Neural cell (in vitro differentiated cells): ENCODE measurements around the gene RNU6-7. TPM values are rescaled to one million over a fixed set of nuclear protein-coding genes. Genes with fewer than 3 reads are reported as not detected.

ENCODE experiments used
- H2AFZ ChIP-seq: fragments of 200-600, 300-800 bp; sonication (generic), shearing (Covaris generic); 2 replicates; pipeline ENCODE4 v1.6.0; 2014; ENCODE audit warnings: low read depth, mild to moderate bottlenecking, antibody characterized with exemption, low read length, moderate library complexity
- H3F3A ChIP-seq: fragments of 200-600 bp; shearing (Covaris generic); 2 replicates; pipeline ENCODE4 v1.6.1; 2016; ENCODE audit warnings: mild to moderate bottlenecking, moderate library complexity, mixed read lengths, antibody characterized with exemption, low read length; ENCODE audit not compliant: insufficient read depth, poor library complexity, severe bottlenecking
- H3K27ac ChIP-seq: fragments of 200-600, 300-800 bp; sonication (generic), shearing (Covaris generic); 2 replicates; pipeline ENCODE4 v1.5.1; 2014; ENCODE audit warnings: mild to moderate bottlenecking, low read length, moderate library complexity
- H3K27me3 ChIP-seq: fragments of 300-800, 200-600 bp; sonication (generic), shearing (Covaris generic); 2 replicates; pipeline ENCODE4 v1.6.0; 2014; ENCODE audit warnings: mild to moderate bottlenecking, low read depth, low read length, moderate library complexity; ENCODE audit not compliant: insufficient read depth
- H3K36me3 ChIP-seq: fragments of 300-800, 200-600 bp; sonication (generic), shearing (Covaris generic); 2 replicates; pipeline ENCODE4 v1.5.1; 2014; ENCODE audit warnings: mild to moderate bottlenecking, antibody characterized with exemption, low read length, moderate library complexity; ENCODE audit not compliant: insufficient read depth
- H3K4me2 ChIP-seq: fragments of 300-800, 200-600 bp; sonication (generic), shearing (Covaris generic); 2 replicates; pipeline ENCODE4 v1.6.0; 2014; ENCODE audit warnings: mild to moderate bottlenecking, low read length
- H3K4me3 ChIP-seq: fragments of 300-800, 200-600 bp; sonication (generic), shearing (Covaris generic); 2 replicates; pipeline ENCODE4 v1.5.1; 2014; ENCODE audit warnings: mild to moderate bottlenecking, low read length, moderate library complexity
- H3K79me2 ChIP-seq: fragments of 200-600 bp; shearing (Covaris generic); replicated peaks from 2 replicates; pipeline ENCODE4 v1.6.0; 2014; ENCODE audit warnings: mild to moderate bottlenecking, low read length, moderate library complexity; ENCODE audit not compliant: insufficient read depth
- H3K9ac ChIP-seq: fragments of 300-800, 200-600 bp; sonication (generic), shearing (Covaris generic); 2 replicates; pipeline ENCODE4 v1.6.1; 2016; ENCODE audit warnings: mild to moderate bottlenecking, low read length, mixed read lengths
- H3K9me2 ChIP-seq: fragments of 200-600 bp; shearing (Covaris generic); 2 replicates; pipeline ENCODE4 v1.6.1; 2016; ENCODE audit warnings: mild to moderate bottlenecking, low read length, mixed read lengths; ENCODE audit not compliant: insufficient read depth
- H3K9me3 ChIP-seq: fragments of 200-600, 300-800 bp; sonication (generic), shearing (Covaris generic); 2 replicates; pipeline ENCODE4 v1.6.1; 2016; ENCODE audit warnings: mild to moderate bottlenecking, mixed run types, low read length, moderate library complexity, mixed read lengths
- H4K20me1 ChIP-seq: fragments of 200-600 bp; shearing (Covaris generic); 2 replicates; pipeline ENCODE4 v1.6.1; 2016; ENCODE audit warnings: mild to moderate bottlenecking, mixed run types; ENCODE audit not compliant: insufficient read depth
- EZH2 ChIP-seq: fragments of 200-600, 300-800 bp; shearing (Covaris generic), sonication (generic); IDR thresholded peaks from 2 replicates; pipeline ENCODE4 v1.6.1; 2014; ENCODE audit warnings: antibody characterized with exemption, low read length, borderline replicate concordance, mild to moderate bottlenecking; ENCODE audit not compliant: insufficient read depth, poor library complexity, severe bottlenecking
- MXI1 ChIP-seq: fragments of 450-650 bp; conservative IDR thresholded peaks from 2 replicates; pipeline ENCODE4 v1.6.1; 2014; ENCODE audit warnings: antibody characterized with exemption, mild to moderate bottlenecking; ENCODE audit not compliant: poor library complexity, severe bottlenecking
- POLR2AphosphoS5 ChIP-seq: IDR thresholded peaks from 2 replicates; pipeline ENCODE4 v1.6.1; 2012
- RAD21 ChIP-seq: fragments of 450-650 bp; conservative IDR thresholded peaks from 2 replicates; pipeline ENCODE4 v1.6.1; 2014; ENCODE audit warnings: antibody characterized with exemption, mild to moderate bottlenecking, moderate library complexity
- SMC3 ChIP-seq: fragments of 450-650 bp; conservative IDR thresholded peaks from 2 replicates; pipeline ENCODE4 v1.6.1; 2014; ENCODE audit warnings: antibody characterized with exemption, mild to moderate bottlenecking, moderate library complexity; ENCODE audit not compliant: poor library complexity
- TAF1 ChIP-seq: IDR thresholded peaks from 2 replicates; pipeline ENCODE4 v1.6.1; 2012; ENCODE audit warnings: low read depth
- polyA plus RNA-seq: library from polyadenylated mRNA; depleted of rRNA; stranded (reverse); fragments of >200 nt; gene quantifications from 2 replicates; pipeline ENCODE4 v1.2.3, GENCODE V29; 2014
- TF ChIP-seq, protein P1 (sequence below): fragments of 450-650 bp; IDR thresholded peaks from 2 replicates; pipeline ENCODE4 v1.5.1; 2014; ENCODE audit warnings: antibody characterized with exemption, mild to moderate bottlenecking, moderate library complexity; ENCODE audit not compliant: poor library complexity, severe bottlenecking
- TF ChIP-seq, protein P2 (sequence below): IDR thresholded peaks from 2 replicates; pipeline ENCODE4 v1.6.1; 2012; ENCODE audit warnings: borderline replicate concordance

RNU6-7 gene
- polyA plus RNA-seq, 1 donor from 2014 or later: not detected

DNA sequence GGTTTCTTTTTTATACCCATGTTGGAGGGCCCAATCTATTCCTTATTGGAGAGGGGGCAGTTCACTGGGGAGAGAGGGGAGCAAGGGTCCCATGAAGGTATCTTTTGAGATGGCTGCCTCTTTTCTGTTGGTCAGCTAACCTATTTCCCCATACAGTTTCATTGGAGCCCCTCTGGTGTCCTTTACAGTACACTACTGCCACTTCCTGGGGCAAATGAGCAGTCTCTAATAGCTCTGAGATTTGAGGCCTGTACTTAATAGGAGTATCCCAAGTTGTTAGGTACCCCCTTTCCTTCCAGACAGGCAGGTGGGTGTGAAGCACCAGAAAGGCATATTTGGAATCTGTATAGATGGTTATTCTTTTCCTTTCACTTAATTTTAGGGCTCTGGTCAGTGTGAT is 42.6 kb downstream of the RNU6-7 start:
- H3K9me2 ChIP-seq: no peaks in the 10 kb centered on the region
- H3K27me3 ChIP-seq: no peaks in the 10 kb centered on the region
- H3K36me3 ChIP-seq: no peaks in the 10 kb centered on the region
- no peaks in the 10 kb centered on the region for H3K9me3 ChIP-seq
- H4K20me1 ChIP-seq: no peaks in the 10 kb centered on the region
- no peak overlapping the region for H3K27ac ChIP-seq
- TF ChIP-seq SMC3 (no peak), POLR2AphosphoS5 (no peak), EZH2 (no peak), TAF1 (no peak), MXI1 (no peak), RAD21 (no peak)
- TF ChIP-seq, protein P1, sequence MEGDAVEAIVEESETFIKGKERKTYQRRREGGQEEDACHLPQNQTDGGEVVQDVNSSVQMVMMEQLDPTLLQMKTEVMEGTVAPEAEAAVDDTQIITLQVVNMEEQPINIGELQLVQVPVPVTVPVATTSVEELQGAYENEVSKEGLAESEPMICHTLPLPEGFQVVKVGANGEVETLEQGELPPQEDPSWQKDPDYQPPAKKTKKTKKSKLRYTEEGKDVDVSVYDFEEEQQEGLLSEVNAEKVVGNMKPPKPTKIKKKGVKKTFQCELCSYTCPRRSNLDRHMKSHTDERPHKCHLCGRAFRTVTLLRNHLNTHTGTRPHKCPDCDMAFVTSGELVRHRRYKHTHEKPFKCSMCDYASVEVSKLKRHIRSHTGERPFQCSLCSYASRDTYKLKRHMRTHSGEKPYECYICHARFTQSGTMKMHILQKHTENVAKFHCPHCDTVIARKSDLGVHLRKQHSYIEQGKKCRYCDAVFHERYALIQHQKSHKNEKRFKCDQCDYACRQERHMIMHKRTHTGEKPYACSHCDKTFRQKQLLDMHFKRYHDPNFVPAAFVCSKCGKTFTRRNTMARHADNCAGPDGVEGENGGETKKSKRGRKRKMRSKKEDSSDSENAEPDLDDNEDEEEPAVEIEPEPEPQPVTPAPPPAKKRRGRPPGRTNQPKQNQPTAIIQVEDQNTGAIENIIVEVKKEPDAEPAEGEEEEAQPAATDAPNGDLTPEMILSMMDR: no peak
- no peaks in the 10 kb centered on the region for H3K79me2 ChIP-seq
- no peak overlapping the region for H3K4me2 ChIP-seq
- no peaks in the 10 kb centered on the region for H3F3A ChIP-seq
- H2AFZ ChIP-seq: no peak overlapping the region
- H3K9ac ChIP-seq: no peak overlapping the region
- H3K4me3 ChIP-seq: no peak overlapping the region

DNA sequence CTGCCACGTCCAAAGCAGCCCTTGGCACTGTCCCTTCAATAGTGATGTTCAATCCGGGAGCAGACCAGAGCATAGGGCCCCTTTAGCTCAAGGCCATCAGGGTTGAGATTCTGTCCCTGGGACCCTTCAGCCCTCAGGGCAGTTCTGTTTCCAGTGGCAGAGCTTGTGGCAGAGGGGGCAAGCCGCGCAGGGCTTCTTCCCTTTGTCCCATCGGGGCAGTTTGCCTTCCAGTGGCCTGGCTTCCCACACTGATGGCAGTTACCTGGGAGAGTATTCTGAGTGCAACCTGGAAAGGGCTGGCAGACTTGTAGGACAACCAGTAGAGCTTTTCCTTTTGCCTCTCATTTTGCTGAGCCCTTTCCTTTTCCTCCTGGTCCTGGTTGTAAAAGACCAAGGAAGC is 44.9 kb downstream of the RNU6-7 start:
- Histone ChIP-seq H2AFZ (no peak overlapping the region), H4K20me1 (no peaks in the 10 kb centered on the region), H3K27me3 (no peaks in the 10 kb centered on the region), H3K4me3 (no peak overlapping the region), H3F3A (no peaks in the 10 kb centered on the region), H3K36me3 (no peaks in the 10 kb centered on the region), H3K79me2 (no peaks in the 10 kb centered on the region), H3K9me2 (no peaks in the 10 kb centered on the region), H3K9me3 (no peaks in the 10 kb centered on the region), H3K4me2 (no peak overlapping the region), H3K27ac (no peak overlapping the region), H3K9ac (no peak overlapping the region)
- no peak for TF ChIP-seq MXI1
- TF ChIP-seq, protein P1: no peak
- TF ChIP-seq, protein P2, sequence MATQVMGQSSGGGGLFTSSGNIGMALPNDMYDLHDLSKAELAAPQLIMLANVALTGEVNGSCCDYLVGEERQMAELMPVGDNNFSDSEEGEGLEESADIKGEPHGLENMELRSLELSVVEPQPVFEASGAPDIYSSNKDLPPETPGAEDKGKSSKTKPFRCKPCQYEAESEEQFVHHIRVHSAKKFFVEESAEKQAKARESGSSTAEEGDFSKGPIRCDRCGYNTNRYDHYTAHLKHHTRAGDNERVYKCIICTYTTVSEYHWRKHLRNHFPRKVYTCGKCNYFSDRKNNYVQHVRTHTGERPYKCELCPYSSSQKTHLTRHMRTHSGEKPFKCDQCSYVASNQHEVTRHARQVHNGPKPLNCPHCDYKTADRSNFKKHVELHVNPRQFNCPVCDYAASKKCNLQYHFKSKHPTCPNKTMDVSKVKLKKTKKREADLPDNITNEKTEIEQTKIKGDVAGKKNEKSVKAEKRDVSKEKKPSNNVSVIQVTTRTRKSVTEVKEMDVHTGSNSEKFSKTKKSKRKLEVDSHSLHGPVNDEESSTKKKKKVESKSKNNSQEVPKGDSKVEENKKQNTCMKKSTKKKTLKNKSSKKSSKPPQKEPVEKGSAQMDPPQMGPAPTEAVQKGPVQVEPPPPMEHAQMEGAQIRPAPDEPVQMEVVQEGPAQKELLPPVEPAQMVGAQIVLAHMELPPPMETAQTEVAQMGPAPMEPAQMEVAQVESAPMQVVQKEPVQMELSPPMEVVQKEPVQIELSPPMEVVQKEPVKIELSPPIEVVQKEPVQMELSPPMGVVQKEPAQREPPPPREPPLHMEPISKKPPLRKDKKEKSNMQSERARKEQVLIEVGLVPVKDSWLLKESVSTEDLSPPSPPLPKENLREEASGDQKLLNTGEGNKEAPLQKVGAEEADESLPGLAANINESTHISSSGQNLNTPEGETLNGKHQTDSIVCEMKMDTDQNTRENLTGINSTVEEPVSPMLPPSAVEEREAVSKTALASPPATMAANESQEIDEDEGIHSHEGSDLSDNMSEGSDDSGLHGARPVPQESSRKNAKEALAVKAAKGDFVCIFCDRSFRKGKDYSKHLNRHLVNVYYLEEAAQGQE: no peak
- TF ChIP-seq EZH2: no peak
- TF ChIP-seq TAF1: no peak
- no peak for TF ChIP-seq SMC3
- no peak for TF ChIP-seq POLR2AphosphoS5
